Neutrophil (primary cell): Measurements from ENCODE around the gene OPN4.

Source experiments
- H3K27ac ChIP-seq: fragments of 200-600 bp; sonication (generic); 2 replicates; pipeline ENCODE4 v1.5.1; 2016; ENCODE audit warnings: mild to moderate bottlenecking, moderate library complexity
- H3K27me3 ChIP-seq: fragments of 200-600 bp; sonication (generic); 2 replicates; pipeline ENCODE4 v1.6.0; 2016; ENCODE audit warnings: mild to moderate bottlenecking
- H3K36me3 ChIP-seq: fragments of 200-600 bp; sonication (generic); 2 replicates; pipeline ENCODE4 v1.5.1; 2017
- H3K4me1 ChIP-seq, 2 experiments: fragments of 200-600 bp in 1 of 2; sonication (generic) in 1 of 2; 1 replicate in 1 of 2; 2 replicates in 1 of 2; pipeline versions ENCODE4 v1.5.1 to v1.6.1; 2013 to 2016; ENCODE audit warnings: low read depth in 1 of 2, low read length in 1 of 2, mild to moderate bottlenecking in 1 of 2, moderate library complexity in 1 of 2; ENCODE audit not compliant: control insufficient read depth in 1 of 2, insufficient read depth in 1 of 2
- H3K4me3 ChIP-seq, 2 experiments: fragments of 200-600 bp in 1 of 2; sonication (generic) in 1 of 2; 1 replicate in 1 of 2; 2 replicates in 1 of 2; pipeline ENCODE4 v1.5.1; 2013 to 2016; ENCODE audit warnings: low read depth in 1 of 2, low read length in 1 of 2, mild to moderate bottlenecking in 1 of 2, moderate library complexity in 1 of 2
- H3K9me3 ChIP-seq: fragments of 200-600 bp; sonication (generic); 2 replicates; pipeline ENCODE4 v1.5.1; 2016
- CTCF ChIP-seq: fragments of 200-600 bp; sonication (generic); IDR thresholded peaks from 2 replicates; pipeline ENCODE4 v1.5.1; 2016; ENCODE audit warnings: antibody characterized with exemption

Gene OPN4

DNA sequence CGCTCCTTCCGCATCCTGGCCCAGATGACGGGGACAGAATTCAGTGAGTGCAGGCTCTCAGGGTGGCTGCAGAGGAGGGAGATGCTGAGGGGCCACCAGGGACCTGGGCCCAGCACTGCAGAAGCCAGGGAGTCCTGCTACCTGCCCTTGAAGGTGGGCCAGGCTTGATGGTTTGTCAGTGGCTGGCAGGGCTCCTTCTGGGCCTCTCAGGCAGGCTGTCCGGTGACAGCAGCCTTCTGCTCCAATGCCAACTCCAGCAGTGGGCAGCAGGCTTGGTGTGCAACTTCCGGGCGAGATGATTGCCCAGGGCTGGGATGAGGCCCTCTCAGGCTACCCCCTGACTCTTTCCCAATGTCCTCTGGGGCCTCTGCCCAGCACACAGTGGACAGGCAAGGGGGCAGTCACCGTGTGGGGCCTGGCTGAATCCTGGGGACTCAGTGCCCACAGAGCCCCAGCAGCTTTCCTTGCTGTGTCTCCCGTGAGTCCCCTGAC lies 37.7 kb downstream of the OPN4 start:
- H3K4me1 ChIP-seq, result no peaks in the 10 kb centered on the region
- TF ChIP-seq CTCF, result no peak
- H3K9me3 ChIP-seq, result no peaks in the 10 kb centered on the region
- H3K27me3 ChIP-seq, result peaks cover 5% of the 10 kb centered on the region
- no peak overlapping the region for H3K27ac ChIP-seq
- no peak overlapping the region for H3K4me3 ChIP-seq
- H3K36me3 ChIP-seq, result no peaks in the 10 kb centered on the region

- H3K27me3 ChIP-seq, result peaks cover 5% of the 10 kb centered on the region
- H3K4me3 ChIP-seq, result no peak overlapping the region
- TF ChIP-seq CTCF, result no peak
- H3K4me1 ChIP-seq, result no peaks in the 10 kb centered on the region
- no peak overlapping the region for H3K27ac ChIP-seq
- no peaks in the 10 kb centered on the region for H3K36me3 ChIP-seq
- H3K9me3 ChIP-seq, result no peaks in the 10 kb centered on the region
These were observed 38.3 kb downstream of the OPN4 start for GRCh38 chr10:86692664-86693063.

DNA sequence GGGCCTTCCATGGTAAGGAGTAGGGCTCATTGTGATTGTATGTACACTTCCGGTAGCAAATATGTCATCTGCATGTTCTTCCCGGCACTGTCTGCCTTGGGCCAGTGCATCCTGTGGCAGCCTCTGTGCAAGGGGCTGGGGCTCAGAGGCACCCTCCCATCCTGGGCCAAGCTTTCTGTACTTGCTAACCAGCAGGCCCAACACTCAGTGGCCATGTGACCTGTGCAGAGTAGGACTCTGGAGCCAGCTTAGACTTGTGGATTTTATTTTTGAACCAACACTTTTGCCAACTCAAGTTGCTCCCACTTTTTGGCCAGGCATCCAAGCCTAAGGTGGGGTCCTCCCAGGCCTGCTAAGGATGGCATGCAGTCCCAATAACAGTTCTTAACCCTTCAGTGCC lies 38.9 kb downstream of the OPN4 start:
- Histone ChIP-seq H3K4me1 (no peaks in the 10 kb centered on the region), H3K27ac (no peak overlapping the region), H3K4me3 (no peak overlapping the region), H3K27me3 (peaks cover 5% of the 10 kb centered on the region), H3K36me3 (no peaks in the 10 kb centered on the region), H3K9me3 (no peaks in the 10 kb centered on the region)
- no peak for TF ChIP-seq CTCF

- no peak for TF ChIP-seq CTCF
- no peaks in the 10 kb centered on the region for H3K4me1 ChIP-seq
These were observed 39.5 kb downstream of the OPN4 start for GRCh38 chr10:86693721-86694369.

DNA sequence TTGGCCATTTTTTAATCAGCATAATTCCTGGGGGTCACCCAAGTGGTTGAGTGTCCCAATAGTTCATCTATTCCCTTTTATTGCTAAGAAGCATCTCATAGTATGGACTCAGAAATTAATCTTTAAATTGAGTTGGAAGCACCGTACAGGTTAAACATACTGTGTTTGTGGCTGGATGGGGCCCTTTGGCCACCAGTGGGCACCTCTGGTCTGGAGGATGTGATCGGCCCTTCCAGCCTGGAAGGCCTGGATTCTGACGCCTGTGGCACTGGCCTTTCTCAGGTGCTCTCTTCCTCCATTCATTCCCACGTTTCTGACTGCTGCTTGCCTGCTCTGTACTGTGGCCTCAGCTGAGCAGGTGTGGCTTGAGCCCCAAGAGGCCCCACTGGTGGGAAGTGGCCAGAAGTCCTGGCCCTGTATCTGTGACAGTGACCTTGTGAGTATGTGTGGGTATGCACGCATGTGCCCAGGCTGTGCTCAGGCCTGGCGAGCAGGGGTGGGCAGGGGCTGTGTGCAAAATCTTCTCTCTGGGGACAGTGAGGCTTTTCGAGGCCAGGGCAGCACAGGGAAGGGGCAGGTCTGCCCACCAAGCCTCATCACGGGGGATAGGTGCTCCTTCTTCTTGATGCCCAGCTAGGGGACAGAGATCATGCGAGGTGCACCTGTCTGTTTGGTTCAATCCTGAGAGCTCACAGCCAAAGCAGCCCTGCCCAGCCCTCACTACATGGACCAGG lies 44.0 kb downstream of the OPN4 start:
- Histone ChIP-seq H3K36me3 (no peaks in the 10 kb centered on the region), H3K27ac (no peak overlapping the region), H3K4me3 (no peak overlapping the region), H3K27me3 (peaks cover 5% of the 10 kb centered on the region), H3K9me3 (no peaks in the 10 kb centered on the region), H3K4me1 (no peaks in the 10 kb centered on the region)
- TF ChIP-seq CTCF, result no peak

More at GRCh38 chr10:86693721-86694369, 39.5 kb downstream of the OPN4 start:
- peaks cover 5% of the 10 kb centered on the region for H3K27me3 ChIP-seq
- H3K27ac ChIP-seq, result no peak overlapping the region
- H3K4me3 ChIP-seq, result no peak overlapping the region
- H3K36me3 ChIP-seq, result no peaks in the 10 kb centered on the region
- no peaks in the 10 kb centered on the region for H3K9me3 ChIP-seq
